CD4-positive, alpha-beta T cell treated with Interleukin-6 for 4 hours (primary cell): Measurements from ENCODE around the gene PREX1.

ENCODE experiments used
- DNase-seq: peaks from one replicate; pipeline ENCODE4 v3.0.0-alpha.2; 2020; ENCODE audit warnings: mixed read lengths

Gene PREX1

DNA sequence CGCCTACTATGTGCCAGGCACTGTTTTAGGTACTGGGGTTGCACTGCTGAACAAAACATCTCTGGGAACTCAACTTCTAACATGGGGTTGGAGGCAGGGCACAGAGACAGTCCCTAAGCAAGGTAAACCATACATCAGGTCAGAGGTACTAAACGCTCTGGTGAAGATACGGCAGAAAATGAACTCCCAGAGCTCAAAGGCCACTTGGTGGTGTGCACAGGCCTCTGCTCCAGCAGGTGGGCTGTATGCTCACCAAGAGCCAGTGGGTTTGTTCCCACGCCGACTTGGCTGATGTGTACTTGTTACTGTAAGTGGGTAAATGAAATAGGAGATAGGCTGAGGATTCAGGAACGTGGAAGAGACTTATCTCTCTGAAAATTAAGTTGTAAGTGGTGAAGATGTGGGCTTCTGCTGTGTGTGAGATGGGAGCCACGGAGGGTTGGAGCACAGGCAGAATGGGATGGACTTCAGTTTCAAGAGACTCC is 133.4 kb downstream of the PREX1 start:
- DNase-seq = no peak

GRCh38 chr20:48691523-48691922 is 136.3 kb downstream of the PREX1 start:
- no peak for DNase-seq

DNA sequence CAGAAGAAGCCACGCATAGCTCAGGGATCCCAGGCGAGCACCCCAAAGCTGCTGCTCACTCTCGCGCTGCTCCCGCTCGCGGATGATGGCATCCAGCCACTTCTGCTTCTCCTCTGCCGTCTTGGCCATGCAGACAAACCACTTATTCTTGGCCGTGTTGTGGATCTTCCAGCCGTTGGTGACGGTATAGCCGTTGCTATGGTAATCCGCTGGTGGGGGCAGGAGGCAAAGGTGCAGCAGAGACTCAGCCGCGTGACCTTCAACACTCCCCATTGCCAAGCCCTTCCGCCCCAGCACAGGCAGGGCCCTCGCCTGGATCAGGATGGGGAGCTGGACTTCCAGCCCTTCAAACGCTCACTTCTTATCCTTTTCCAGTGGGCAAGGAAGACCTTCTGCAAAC is 136.9 kb downstream of the PREX1 start:
- no peak for DNase-seq

GRCh38 chr20:48689874-48690571 is 137.8 kb downstream of the PREX1 start:
- DNase-seq = no peak

- no peak for DNase-seq
Measured at GRCh38 chr20:48689388-48689787, 138.4 kb downstream of the PREX1 start.

DNA sequence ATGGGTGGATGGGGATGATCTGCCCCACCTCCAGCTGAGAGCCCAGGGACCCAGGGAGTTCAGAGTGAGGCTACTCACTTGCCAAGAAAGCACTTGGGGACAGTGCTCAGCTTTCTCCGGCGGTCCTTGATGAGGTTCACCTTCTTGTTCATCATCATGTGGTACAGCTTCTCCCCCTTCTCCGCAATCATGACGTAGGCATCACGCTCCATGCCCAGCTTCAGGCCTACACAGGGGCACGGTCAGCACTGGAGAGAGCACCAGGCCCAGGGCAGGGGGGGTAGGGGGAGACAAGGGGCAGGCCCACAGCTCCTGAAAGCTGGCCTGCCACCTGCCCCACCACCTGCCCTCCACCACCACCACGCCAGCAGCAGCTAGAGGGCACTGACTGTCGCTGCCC is 139.2 kb downstream of the PREX1 start:
- no peak for DNase-seq

- DNase-seq = no peak
Measured at GRCh38 chr20:48687117-48687800, 140.5 kb downstream of the PREX1 start.

- no peak for DNase-seq
Measured at GRCh38 chr20:48686238-48687116, 141.3 kb downstream of the PREX1 start.

DNA sequence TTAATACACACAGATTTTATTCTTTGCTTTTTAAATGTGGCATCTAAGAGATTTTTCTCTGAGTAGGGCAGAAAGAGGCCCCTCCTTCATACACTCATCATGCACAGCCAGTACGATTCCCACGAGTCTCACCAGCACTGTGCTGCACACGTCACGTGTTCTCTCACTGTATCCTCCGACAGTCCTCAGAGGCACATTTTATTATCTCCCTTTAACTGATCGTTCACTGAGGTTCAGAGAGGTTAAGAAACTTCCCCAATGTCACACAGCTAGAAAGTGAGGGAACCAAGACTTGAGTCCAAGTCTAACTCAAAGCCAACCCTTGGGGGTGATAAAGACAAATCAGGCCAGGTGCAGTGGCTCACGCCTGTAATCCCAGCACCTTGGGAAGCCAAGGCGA is 142.5 kb downstream of the PREX1 start:
- DNase-seq = no peak

DNA sequence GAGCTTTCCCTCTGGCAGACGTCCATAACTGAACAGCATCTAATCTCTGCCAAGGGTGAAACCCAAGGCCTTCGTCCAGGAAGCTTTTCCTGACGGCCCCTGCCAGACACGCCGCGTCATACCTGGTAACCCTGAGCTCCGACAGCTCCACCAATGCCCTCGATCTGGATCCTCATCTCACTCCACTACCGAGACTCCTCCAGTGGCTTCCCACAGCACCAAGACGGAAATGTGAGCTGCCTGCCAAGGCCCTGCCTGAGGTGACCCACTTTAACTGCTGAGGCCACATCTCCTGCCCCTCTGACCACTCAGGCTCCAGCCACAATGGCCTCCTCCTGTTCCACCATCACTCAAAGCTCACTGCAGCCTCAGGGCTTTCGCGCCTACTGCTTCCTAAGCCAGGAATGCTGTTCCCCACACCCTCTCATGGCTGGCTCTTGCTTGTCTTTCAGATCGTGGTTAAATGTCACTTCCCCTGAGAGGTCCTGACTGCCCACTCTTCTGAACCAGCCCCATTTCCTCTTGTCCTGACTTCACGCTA is 143.2 kb downstream of the PREX1 start:
- DNase-seq = no peak

DNA sequence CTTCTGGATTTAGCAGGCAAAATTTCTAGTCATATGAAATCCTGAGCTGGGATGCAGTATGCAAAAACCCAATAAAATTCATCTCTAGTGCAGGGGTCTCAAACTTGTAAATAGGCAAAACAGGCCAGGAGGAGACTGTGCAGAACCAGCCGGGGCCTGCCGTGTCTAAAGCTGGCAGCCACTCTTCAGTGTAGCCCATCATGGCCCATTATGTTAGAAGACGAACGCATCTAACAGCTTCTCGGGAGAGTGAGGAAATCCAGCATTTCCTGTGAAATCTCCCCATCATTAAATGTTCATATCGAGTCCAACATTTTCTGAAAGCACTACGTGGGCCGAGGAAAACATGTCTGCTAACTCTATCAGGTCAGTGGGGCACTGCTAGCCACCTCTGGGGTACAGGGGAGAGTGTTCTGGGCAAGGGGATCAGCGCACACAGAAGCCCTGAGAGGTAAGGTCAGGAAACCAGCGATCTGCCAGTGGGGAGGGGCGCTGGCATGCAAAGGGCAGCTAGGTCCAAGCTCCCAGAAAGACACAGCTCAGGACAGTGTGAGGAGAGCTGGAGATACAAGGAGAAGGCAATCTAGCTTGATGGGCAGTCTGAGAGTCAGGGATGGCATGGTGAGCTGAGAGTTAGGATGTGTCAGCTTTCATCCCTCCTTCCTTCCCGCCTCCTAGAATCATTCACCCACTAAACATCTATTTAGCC is 144.2 kb downstream of the PREX1 start:
- DNase-seq = no peak

GRCh38 chr20:48682529-48683363 is 145.1 kb downstream of the PREX1 start:
- DNase-seq = no peak

GRCh38 chr20:48681873-48682426 is 145.8 kb downstream of the PREX1 start:
- DNase-seq = no peak

DNA sequence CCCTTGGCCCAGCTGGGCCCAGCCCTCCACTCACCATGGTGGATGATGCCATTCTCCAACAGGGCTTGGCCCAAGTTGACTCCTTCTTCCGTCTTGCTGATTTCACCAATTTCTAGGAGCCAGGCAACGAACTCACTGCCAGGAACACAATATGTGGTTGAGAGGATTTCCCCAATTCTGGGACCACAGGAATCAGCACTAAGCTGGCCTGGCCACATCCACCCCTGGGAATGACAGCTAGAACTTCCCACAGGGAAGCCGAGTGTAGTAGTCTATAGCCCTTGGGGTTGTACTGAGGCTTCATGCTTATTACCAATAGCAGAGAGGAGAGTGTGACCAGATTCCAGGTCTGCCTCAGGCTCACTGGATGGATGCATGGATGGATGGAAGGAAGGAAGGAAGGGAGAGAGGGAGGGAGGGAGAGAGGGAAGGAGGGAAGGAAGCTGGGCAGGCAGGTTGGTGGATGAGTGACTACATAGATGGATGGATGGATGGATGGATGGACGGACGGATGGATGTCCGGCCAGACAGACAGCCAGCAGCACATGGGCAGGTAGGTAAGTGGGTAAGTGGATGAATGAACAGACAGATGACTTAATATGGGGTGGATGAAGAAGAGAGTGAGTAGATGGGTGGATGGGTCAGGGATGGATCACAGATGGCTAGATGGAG is 146.5 kb downstream of the PREX1 start:
- DNase-seq = no peak

DNA sequence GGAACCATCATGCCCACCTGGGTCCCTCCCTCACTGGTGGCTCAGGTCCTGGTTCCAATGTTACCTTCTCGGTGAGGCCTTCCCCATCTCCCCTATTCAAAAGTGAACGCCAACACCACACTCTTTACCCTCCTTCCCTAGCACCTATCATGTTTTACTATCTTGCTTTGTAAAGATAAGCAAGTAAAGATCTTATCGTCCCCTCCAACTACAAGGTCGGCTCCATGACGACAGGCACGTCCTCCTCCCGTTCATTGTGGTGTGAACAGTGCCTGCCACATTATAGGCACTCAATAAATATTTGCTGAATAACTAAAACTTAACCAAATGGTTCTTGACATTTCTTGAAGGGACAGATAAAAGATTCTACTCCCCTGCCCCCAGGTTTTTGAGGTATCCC is 147.1 kb downstream of the PREX1 start:
- DNase-seq = no peak

- DNase-seq = no peak
Measured at GRCh38 chr20:48679599-48679998, 148.2 kb downstream of the PREX1 start.

- DNase-seq = no peak
Measured at GRCh38 chr20:48679011-48679410, 148.8 kb downstream of the PREX1 start.

- no peak for DNase-seq
Measured at GRCh38 chr20:48678421-48678820, 149.4 kb downstream of the PREX1 start.

DNA sequence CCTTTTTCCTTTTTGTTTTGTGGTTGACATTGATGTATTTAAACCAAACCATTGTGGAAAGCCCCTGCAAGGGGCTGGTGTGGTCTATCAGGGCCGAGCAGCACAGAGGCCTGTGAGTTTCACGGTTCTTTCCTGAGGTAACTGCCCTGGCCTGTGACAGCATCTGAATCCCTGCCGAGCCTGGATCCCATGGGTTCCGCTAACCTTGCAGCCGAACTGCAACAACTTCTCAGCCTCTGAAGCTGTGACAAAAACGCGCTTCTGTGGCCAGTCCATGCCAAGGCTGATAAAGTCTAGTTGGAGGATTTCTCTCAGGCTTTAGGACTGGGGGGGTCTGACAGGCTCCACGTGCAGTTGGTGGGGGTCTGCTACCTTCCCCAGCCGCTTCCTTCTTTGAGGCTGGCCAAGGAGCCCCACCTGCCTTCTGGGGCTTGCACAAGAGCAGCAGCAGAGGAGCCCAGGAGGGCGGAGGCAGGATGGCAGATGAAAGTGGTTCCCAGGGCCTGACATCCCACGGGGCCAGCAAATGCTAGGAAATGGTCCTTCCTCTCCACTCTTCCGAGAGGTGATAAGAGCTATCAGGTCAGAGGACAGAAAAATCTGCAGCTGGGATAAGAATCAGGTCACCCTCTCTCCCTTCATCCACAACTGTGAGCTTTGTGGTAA is 150.9 kb downstream of the PREX1 start:
- DNase-seq = no peak

DNA sequence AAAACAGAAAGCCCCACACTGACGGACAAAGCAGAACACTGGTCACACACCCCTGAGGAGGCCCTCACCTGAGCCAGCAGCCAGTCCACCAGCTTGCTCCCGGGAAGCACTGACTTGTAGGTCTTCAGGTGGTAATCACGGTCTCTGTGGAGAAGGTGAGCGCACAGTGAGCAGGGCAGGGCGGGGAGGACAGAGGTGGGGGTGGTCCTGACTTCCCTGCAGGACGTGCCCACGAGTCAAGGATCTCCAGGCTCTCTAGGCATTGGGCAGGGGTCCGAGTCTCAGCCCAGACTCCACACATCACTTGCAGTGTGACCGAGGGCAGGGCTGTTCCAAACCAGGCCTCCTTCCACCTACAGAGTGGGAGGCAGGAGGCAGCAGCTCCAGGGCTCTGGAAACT is 151.7 kb downstream of the PREX1 start:
- no peak for DNase-seq
